ENCODE data around the gene KANSL1.

GRCh38 chr17:45998987-45999899, 194.0 kb downstream of the KANSL1 start, which contains the start of gene STH:
- TF ChIP-seq REST (IDR thresholded peaks at IDR 0.05; ENCODE audit: insufficient read depth in 1 of 2, low read depth in 2 of 2, low read length in 2 of 2), result no peak
- TF ChIP-seq POLR2AphosphoS5 (IDR thresholded peaks at IDR 0.05; ENCODE audit: low read depth, low read length), result no peak
- TF ChIP-seq SIN3A (IDR thresholded peaks at IDR 0.05; ENCODE audit: borderline replicate concordance, insufficient read depth, low read length), result no peak
- no peak for TF ChIP-seq TAF1 (IDR thresholded peaks at IDR 0.05; ENCODE audit: borderline replicate concordance, insufficient read depth, low read length)
